LHCN-M2 (cell line): ENCODE measurements around the gene SLC22A23. TPM values are rescaled to one million over a fixed set of nuclear protein-coding genes. Genes with fewer than 3 reads are reported as not detected.

Source experiments
- DNase-seq: peaks from one replicate; pipeline ENCODE4 v3.0.0-alpha.2; 2012; ENCODE audit warnings: low read depth
- total RNA-seq: library from RNA; depleted of rRNA; stranded (reverse); fragments of >200 nt; gene quantifications from 2 replicates; pipeline ENCODE4 v1.2.3, GENCODE V29; 2014; rRNA removed

The SLC22A23 gene
- total RNA-seq, 1 experiment from 2014 or later: 1.6 TPM

DNA sequence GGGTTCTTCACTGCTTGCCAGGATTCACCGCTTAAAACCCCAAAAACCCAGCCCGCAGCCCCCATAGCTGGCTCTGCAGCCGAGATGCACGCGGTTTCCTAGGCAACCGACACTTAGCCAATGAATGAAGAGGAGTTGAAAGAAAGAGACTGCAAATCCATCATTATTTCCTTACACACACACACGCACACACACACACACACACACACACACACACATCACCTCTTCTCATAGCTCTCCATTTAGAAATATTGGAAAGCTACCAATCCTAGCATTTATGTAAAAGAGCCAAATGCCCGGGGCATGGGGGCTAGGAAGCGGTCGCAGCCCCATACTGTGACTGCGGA is 226.0 kb downstream of the SLC22A23 start:
- DNase-seq: peak; percentile 59

- DNase-seq: no peak
These were observed 226.5 kb downstream of the SLC22A23 start for GRCh38 chr6:3230256-3230882.

DNA sequence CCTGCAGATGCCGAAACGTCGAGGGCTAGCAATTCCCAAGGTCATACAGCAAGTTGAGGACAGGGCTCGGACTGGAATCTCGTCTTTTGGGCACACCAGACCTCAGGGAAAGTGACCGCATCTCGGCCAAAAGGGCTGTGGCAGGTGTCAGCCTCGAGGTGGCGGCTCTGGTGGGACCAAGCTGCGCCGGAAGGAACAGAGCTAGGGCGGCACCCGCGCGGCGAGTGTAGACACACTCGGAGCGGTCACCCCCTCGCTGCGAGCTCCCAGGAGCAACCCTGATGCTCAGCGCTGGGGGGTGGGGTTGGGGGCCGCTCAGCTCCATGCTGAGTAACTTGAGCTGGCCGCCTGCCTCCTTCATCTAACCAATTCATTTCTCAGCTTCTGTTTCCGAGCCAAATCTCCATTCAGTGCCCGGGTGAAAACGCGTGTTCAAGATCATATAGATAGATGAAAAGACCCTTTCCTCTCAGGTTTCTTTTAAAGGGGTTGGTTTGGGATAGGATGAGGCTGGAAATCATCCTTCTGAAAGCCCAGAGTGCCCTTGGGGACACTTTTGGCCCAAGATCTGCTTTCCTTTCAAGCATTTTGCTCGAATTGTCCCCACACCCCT is 227.2 kb downstream of the SLC22A23 start:
- DNase-seq: no peak

DNA sequence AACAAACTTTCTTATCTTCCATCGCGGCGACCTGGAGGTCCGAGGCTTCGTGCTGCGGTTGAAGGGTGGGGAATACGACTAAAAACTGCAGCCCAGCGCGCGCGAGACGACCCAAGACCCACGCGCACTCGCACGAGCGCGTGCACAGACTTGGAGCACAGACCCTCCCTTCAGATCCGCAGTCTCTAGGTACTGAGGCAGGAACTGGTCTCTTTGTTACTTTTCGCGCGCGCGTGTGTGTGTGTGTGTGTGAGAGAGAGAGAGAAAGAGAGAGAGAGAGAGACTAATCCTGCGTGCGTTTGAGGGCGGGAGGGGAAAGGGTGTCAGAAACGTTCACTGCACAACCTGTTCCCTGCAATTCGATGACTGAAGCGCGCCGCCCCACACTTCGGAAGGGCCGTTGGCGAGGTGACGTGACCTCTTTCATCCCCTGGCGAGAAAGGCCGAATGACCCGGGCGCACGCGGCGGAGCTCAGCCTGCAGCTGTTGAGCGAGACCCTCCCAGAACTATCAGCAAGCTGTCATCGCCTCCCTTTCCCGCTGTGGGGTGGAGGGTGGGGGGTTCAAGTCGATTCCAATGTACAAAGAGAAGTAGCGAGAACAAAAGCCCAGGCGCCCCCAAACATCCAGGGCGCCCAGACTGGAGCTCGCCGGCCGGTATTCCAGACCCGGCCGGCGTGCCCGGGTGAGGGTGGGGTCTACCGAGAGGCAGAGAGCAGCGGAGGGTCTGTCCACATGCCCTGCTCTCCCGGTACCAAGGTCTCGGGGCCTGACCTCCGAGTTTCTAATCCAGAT is 227.9 kb downstream of the SLC22A23 start:
- no peak for DNase-seq

DNA sequence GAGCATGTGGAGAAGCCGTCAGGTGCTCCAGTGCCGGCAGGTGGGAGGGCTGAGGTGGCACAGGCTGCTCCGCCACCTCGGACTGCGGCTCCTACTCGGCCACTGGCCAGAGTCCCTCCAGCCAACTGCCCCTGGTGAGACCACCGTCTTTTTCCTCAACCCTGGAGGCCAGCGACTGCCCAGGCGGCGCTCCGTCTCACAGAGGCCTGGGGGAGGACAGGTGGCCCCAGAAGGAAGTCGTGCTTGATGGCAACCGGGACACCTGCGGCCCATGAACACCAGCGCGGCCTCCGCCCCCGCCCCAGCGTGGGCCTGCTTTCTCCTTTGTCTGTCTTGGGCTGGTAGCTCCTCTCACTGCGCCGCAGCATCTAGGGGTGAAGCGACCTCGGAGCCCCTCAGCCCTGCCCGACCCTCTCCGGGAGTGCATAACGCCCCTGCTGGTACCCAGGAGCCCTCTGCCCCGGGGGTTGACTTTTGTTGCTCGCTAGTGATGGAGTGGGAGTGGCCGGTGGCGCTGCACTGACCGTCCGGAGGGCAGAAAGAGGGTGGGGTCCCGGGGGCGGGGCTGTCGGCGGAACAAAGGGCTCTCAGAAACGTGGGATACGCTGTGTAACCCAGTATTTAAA is 228.7 kb downstream of the SLC22A23 start:
- no peak for DNase-seq

- no peak for DNase-seq
These were observed 229.3 kb downstream of the SLC22A23 start, which contains the start of gene TUBB2B for GRCh38 chr6:3227363-3228045. Gene TUBB2B, minus strand, starts transcription at chr6:3227653. Its CDS starts 110 bp downstream, at chr6:3227543.

GRCh38 chr6:3226481-3227362 is 230.1 kb downstream of the SLC22A23 start:
- DNase-seq: no peak

DNA sequence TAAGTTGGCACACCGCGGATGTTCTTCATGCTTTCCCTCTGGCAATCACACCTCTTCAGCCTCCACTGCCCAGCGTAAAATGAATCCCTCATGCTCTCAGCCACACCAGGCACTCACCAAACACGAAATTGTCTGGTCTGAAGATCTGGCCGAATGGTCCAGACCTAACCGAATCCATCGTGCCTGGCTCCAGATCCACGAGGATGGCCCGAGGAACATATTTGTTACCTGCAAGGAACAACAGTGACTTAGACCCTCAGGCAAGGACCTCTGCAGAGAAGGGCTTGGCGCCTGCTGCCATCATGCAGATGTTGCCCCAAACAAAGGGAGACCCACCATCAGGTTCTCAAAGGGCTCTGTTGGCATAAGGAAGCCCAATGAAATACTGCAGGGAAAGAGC is 230.8 kb downstream of the SLC22A23 start:
- DNase-seq: no peak

DNA sequence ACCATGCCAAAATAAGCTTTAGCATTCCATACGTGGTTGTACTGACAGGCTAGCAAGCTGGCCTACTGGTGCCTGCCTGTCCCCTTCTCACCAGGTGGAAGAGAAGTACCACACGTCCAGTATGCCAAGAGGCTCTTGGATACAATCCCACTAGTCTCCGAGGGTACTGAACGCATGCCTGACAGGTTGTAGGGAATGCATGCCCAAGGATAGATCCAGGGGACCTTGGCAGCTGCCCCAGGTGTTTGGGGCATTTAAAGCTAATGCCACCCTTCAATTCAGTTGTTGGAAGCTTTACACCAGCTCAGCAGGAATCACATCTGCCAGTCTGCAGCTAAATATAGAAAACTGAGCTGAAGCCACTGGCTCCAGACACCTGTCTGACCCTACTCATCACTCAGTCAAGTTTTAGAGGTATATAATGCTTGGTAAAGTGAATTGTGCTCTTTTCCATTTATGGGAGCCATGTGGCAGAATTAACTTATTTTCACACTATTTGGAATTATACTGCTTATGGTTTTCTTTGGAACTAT is 234.3 kb downstream of the SLC22A23 start:
- DNase-seq: no peak

GRCh38 chr6:3221578-3221977 is 235.3 kb downstream of the SLC22A23 start:
- DNase-seq: no peak

GRCh38 chr6:3220366-3220765 is 236.5 kb downstream of the SLC22A23 start:
- no peak for DNase-seq

Other genes starting within 250 kb of the SLC22A23 start
- 23.3 and 31.3 TPM in 2 replicates for gene TUBB2B, start 229.4 kb downstream of the SLC22A23 start, total RNA-seq
- 29.9 and 30.6 TPM in 2 replicates for gene PSMG4, start 198.1 kb downstream of the SLC22A23 start, total RNA-seq